ENCODE data around the gene SETD5.

Gene SETD5

DNA sequence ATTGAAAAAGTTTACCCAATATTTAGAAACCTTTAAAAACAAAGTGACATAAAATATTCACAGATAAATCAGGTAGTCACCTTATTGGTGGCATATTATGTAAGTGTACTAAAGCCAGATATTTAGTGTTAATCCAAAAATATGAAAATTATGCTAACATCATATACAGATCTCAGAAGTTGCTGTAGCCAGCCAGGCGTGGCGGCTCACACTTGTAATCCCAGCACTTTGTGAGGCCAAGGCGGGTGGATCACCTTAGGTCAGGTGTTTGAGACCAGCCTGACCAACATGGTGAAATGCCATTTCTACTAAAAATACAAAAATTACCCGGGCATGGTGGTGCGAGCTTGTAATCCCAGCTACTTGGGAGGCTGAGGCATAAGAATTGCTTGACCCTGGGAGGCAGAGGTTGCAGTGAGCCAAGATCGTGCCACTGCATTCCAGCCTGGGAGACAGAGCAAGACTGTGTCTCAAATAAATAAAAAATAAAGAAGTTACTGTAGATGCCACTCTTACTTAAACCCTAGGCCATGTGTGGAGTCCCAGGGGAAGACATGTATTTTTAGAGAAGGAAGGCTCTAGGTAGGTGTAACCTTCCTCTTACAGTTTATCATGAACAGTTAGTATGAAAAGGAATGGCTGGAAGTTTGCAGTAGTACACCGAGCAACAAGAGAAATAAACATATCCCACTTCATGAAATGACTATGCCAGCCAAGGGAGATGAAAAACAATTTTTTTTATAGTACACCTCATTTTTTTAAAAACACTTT is 9.6 kb downstream of the SETD5 start:
- no peak for DNase-seq (ENCODE audit: extremely low read depth, insufficient read length)
- TF ChIP-seq, protein P1, sequence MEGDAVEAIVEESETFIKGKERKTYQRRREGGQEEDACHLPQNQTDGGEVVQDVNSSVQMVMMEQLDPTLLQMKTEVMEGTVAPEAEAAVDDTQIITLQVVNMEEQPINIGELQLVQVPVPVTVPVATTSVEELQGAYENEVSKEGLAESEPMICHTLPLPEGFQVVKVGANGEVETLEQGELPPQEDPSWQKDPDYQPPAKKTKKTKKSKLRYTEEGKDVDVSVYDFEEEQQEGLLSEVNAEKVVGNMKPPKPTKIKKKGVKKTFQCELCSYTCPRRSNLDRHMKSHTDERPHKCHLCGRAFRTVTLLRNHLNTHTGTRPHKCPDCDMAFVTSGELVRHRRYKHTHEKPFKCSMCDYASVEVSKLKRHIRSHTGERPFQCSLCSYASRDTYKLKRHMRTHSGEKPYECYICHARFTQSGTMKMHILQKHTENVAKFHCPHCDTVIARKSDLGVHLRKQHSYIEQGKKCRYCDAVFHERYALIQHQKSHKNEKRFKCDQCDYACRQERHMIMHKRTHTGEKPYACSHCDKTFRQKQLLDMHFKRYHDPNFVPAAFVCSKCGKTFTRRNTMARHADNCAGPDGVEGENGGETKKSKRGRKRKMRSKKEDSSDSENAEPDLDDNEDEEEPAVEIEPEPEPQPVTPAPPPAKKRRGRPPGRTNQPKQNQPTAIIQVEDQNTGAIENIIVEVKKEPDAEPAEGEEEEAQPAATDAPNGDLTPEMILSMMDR (IDR thresholded peaks at IDR 0.05; ENCODE audit: insufficient read depth, low read length, poor library complexity, severe bottlenecking) = no peak
- Histone ChIP-seq H3K27me3 (replicated peaks; ENCODE audit: control insufficient read depth, insufficient read depth, low read length) (no peaks in the 10 kb centered on the region), H3K36me3 (ENCODE audit: control insufficient read depth, insufficient read depth, low read length) (no peaks in the 10 kb centered on the region), H3K4me3 (replicated peaks; ENCODE audit: low read depth, low read length) (no peak overlapping the region)

DNA sequence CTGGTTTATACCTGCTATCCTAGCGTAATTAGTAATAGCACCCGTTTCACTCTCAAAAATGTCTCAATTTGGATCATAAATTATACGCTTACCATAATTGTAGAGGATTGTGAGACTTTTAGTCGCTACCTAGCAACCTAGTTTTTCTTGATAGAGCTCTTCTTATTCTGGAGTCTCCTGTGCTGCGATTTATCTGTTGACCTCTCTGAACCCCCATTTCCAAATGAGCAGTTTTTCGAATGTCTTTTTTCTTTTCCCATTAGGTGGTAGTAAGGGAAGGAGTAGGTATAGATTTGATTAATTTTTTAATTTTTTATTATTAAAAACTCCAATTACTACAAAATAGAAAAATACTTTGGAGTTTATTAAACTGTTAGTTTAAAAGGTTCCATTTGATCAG is 10.6 kb downstream of the SETD5 start:
- no peaks in the 10 kb centered on the region for H3K27me3 ChIP-seq (replicated peaks; ENCODE audit: control insufficient read depth, insufficient read depth, low read length)
- no peak overlapping the region for H3K4me3 ChIP-seq (replicated peaks; ENCODE audit: low read depth, low read length)
- TF ChIP-seq, protein P1 (IDR thresholded peaks at IDR 0.05; ENCODE audit: insufficient read depth, low read length, poor library complexity, severe bottlenecking) = no peak
- no peaks in the 10 kb centered on the region; the same call in 1 of the 2 replicates for H3K36me3 ChIP-seq (ENCODE audit: control insufficient read depth, insufficient read depth, low read length)
- no peak for DNase-seq (ENCODE audit: extremely low read depth, insufficient read length)

DNA sequence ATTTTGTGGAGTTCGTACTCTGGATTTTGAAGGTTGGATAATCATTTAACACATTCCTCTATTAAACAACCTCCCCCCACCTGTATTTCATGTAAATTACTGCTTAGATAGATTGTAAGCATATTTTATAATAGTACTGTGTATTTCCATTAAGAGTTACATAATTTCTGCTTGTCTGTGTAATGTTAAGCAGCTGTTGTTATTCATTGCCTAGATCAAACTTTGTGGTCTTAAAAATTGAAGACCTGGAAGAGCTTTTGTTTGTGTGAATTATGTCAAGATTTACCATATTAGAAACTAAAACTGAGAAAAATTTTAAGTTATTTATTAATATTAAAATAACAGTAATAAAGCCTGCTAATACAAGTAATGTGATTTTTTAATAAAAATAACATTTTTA is 11.1 kb downstream of the SETD5 start:
- TF ChIP-seq, protein P1 (IDR thresholded peaks at IDR 0.05; ENCODE audit: insufficient read depth, low read length, poor library complexity, severe bottlenecking) = no peak
- no peak overlapping the region for H3K4me3 ChIP-seq (replicated peaks; ENCODE audit: low read depth, low read length)
- DNase-seq (ENCODE audit: extremely low read depth, insufficient read length) = no peak
- H3K27me3 ChIP-seq (replicated peaks; ENCODE audit: control insufficient read depth, insufficient read depth, low read length) = no peaks in the 10 kb centered on the region
- no peaks in the 10 kb centered on the region; the same call in 1 of the 2 replicates for H3K36me3 ChIP-seq (ENCODE audit: control insufficient read depth, insufficient read depth, low read length)

DNA sequence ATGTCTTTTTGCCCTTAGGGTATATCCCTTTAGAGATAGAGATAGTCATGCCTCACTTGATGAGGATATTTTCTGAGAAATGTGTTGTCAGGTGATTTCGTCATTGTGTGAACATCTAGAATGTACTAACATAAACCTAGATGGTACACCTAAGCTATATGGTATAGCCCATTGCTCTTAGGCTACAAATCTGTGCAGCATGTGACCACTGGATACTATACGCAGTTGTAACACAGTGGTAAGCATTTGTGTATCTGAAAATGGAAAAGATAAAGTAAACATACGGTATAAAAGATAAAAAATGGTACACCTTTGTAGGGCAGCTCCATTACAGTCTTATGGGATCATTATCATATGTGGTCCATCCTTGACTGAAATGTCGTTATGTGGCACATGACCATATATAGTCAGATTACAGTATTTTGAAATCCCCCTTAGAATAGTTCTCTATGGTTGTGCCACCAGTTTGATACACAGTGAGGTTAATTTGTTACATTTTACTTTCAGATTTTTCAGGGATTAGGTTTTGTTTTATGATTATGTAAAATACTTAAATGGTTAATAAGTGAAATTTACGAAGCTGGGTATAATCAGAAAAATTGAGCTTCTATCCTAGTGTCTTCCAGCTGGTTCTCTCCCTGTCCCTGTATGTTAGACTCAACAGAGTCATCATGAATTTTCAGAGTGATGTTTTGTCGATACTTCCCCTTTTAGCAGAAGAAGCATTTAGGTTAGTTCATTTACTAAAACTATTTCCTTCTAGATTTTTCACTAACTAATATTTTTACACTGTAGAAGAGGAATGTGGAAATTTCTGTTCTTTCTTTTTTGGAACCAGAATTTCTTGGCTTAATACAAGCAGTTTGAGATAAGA is 12.8 kb downstream of the SETD5 start:
- H3K36me3 ChIP-seq (ENCODE audit: control insufficient read depth, insufficient read depth, low read length) = no peaks in the 10 kb centered on the region; the same call in 1 of the 2 replicates
- DNase-seq (ENCODE audit: extremely low read depth, insufficient read length) = no peak
- TF ChIP-seq, protein P1 (IDR thresholded peaks at IDR 0.05; ENCODE audit: insufficient read depth, low read length, poor library complexity, severe bottlenecking) = no peak
- no peaks in the 10 kb centered on the region for H3K27me3 ChIP-seq (replicated peaks; ENCODE audit: control insufficient read depth, insufficient read depth, low read length)
- no peak overlapping the region for H3K4me3 ChIP-seq (replicated peaks; ENCODE audit: low read depth, low read length)

DNA sequence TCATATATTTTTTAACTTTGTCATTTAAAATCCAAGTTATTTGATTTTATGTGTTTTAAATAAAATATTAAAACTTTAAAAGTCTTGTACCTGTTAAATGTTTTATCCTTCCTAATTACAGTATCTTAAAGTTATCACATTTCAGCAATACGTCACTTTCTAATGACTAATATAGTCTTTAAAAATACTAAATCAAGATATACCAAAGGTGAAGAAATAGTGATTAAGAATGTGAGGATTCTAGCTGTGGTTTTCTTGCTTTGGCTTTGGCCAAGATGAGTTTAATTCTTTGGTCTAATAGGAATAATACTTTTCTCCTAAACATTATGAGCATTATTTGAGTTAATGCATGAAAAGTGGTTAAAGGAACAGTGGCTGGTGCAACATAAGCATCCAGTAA is 13.9 kb downstream of the SETD5 start:
- H3K36me3 ChIP-seq (ENCODE audit: control insufficient read depth, insufficient read depth, low read length) = peaks cover 2% of the 10 kb centered on the region; the same call in 1 of the 2 replicates
- no peak overlapping the region for H3K4me3 ChIP-seq (replicated peaks; ENCODE audit: low read depth, low read length)
- TF ChIP-seq, protein P1 (IDR thresholded peaks at IDR 0.05; ENCODE audit: insufficient read depth, low read length, poor library complexity, severe bottlenecking) = no peak
- DNase-seq (ENCODE audit: extremely low read depth, insufficient read length) = no peak
- H3K27me3 ChIP-seq (replicated peaks; ENCODE audit: control insufficient read depth, insufficient read depth, low read length) = no peaks in the 10 kb centered on the region

Measured in GM06990 (cell line).